Pancreas (tissue), 10 donors: ENCODE data around the gene KRTAP5-3. TPM values are rescaled to one million over a fixed set of nuclear protein-coding genes. Genes with fewer than 3 reads are reported as not detected.
"Not testable (repeated sequence)": the region's sequence is repeated elsewhere in the genome, so short reads cannot be mapped to it uniquely, and the experiment has no call there.

ENCODE experiments used
- ATAC-seq, 4 donors: fragments of 200-7000 bp; cut with Tn5 transposase; one replicate each; pipeline versions ENCODE4 v1.8.0 to v1.9.1; 2020; ENCODE audit warnings: mild to moderate bottlenecking in 4 of 4, moderate library complexity in 4 of 4
- DNase-seq, 6 donors: peaks; one replicate each; pipeline ENCODE4 v3.0.0-alpha.2; 2020
- FAIRE-seq: peaks from 2 replicates; lab custom pipeline; 2012; peaks lifted over from hg19 to GRCh38; lab: Jason Lieb, UNC
- H3K27ac ChIP-seq, 4 donors: fragments of 200-600 bp; sonication (generic); 1 replicate in 3 of 4; 2 replicates in 1 of 4; pipeline versions ENCODE4 v1.5.0 to v1.8.0; 2020
- H3K27me3 ChIP-seq, 4 donors: fragments of 200-600 bp; one replicate each; pipeline ENCODE4 v1.8.0; 2021
- H3K36me3 ChIP-seq, 3 donors: fragments of 200-600 bp; sonication (generic) in 1 of 3; one replicate each; pipeline versions ENCODE4 v1.5.0 to v1.8.0; 2020 to 2021
- H3K4me1 ChIP-seq, 3 donors: fragments of 200-600 bp; one replicate each; pipeline ENCODE4 v1.8.0; 2021
- H3K4me3 ChIP-seq, 4 donors: fragments of 200-600 bp; sonication (generic) in 2 of 4; one replicate each; pipeline versions ENCODE4 v1.5.0 to v1.8.0; 2020 to 2021
- H3K9me3 ChIP-seq, 4 donors: fragments of 200-600 bp; one replicate each; pipeline ENCODE4 v1.8.0; 2021
- WGBS, 2 donors: extraction: QIAGEN DNeasy Blood & Tissue Kit; methylation state at CpG; one replicate each; pipeline ENCODE4 v1.1.7; 2013; 5-methylcytosine and 5-hydroxymethylcytosine counted together
- intact Hi-C, 3 donors: fragments of 100-400 bp; cut with DNase I; formaldehyde crosslinking; loops; one replicate each; pipeline versions ENCODE4 v1.11.1 to v1.14.2; 2022
- polyA plus RNA-seq, 2 donors: library from polyadenylated mRNA; stranded (reverse); fragments of 200-250 nt; gene quantifications; one replicate each; pipeline ENCODE4 v1.2.3, GENCODE V29; 2013
- total RNA-seq, 6 donors: library from RNA; stranded (reverse); fragmentation: NEBNext Ultra II Directional in 4 of 6; extraction: Animal tissue kit (Norgen Biotek cat#: 25700) in 4 of 6; gene quantifications; one replicate each; pipeline versions ENCODE4 v1.2.1 to v1.2.4, GENCODE V29; 2021 to 2023
- TF ChIP-seq, protein P1 (sequence below), 4 donors: fragments of 200-600 bp; sonication (generic) in 3 of 4; IDR thresholded peaks; one replicate each; pipeline versions ENCODE4 v1.5.0 to v1.8.0; 2021; ENCODE audit warnings: antibody characterized with exemption in 4 of 4
- donor health status: healthy with polysubstance abuse.
- donor health status: DM: no; HTN: no; CAD: no; lungs with moderate emphysema.
- donor health status: DM: no; HTN: no; CAD: no.
- donor health status: control.
- donor health status: control.
- donor health status: Bipolar disorder and iron deficiency.
- donor health status: DM: yes; HTN: yes; CAD: no.
- donor health status: DM: no; HTN: no; CAD: no.
- donor health status: DM: no; HTN: no; CAD: no.
- donor health status: DM: yes; HTN: yes; CAD: no.

Gene KRTAP5-3
- total and polyA plus RNA-seq, 8 donors, result not detected

DNA sequence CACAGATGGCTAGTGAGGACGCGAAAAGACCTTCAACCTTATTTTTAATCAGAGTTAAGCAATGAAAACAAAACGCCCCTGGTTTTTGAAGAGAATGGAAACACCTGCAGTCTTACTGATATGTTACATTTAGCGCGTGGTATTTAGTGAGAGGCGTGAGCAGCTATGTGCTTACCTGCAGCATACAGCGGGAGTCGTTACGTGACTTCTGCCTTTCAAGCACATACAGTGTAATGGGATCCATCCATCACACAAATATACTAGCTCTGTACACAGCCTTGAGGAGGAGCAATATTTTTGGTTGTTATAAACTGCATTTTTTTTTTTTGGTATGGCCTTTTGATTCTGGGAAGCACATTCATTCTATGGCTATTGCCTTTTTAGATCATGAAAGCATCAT lies 15.6 kb downstream of the KRTAP5-3 start:
- TF ChIP-seq, protein P1, sequence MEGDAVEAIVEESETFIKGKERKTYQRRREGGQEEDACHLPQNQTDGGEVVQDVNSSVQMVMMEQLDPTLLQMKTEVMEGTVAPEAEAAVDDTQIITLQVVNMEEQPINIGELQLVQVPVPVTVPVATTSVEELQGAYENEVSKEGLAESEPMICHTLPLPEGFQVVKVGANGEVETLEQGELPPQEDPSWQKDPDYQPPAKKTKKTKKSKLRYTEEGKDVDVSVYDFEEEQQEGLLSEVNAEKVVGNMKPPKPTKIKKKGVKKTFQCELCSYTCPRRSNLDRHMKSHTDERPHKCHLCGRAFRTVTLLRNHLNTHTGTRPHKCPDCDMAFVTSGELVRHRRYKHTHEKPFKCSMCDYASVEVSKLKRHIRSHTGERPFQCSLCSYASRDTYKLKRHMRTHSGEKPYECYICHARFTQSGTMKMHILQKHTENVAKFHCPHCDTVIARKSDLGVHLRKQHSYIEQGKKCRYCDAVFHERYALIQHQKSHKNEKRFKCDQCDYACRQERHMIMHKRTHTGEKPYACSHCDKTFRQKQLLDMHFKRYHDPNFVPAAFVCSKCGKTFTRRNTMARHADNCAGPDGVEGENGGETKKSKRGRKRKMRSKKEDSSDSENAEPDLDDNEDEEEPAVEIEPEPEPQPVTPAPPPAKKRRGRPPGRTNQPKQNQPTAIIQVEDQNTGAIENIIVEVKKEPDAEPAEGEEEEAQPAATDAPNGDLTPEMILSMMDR (IDR thresholded peaks at IDR 0.05), result no peak
- Histone ChIP-seq H3K9me3 (no peaks in the 10 kb centered on the region), H3K4me1 (no peaks in the 10 kb centered on the region), H3K27me3 (no peaks in the 10 kb centered on the region), H3K4me3 (no peak overlapping the region), H3K27ac (no peak overlapping the region), H3K36me3 (no peaks in the 10 kb centered on the region)
- DNase-seq, result no peak
- FAIRE-seq, result no peak
- 54 to 63% methylated on average over 9 of the region's 9 CpGs for WGBS, 2 donors
- no peak for ATAC-seq
- intact Hi-C loops, result no loop called here

- FAIRE-seq, result no peak
- H3K27ac ChIP-seq, result no peak overlapping the region
- 94% methylated on average over 6 of the region's 6 CpGs for WGBS, 2 donors
- H3K27me3 ChIP-seq, result no peaks in the 10 kb centered on the region
- H3K4me1 ChIP-seq, result no peaks in the 10 kb centered on the region
- peak in 1 of 6 donors; percentile 30 for DNase-seq
- no peak for ATAC-seq
- H3K9me3 ChIP-seq, result no peaks in the 10 kb centered on the region
- no peak overlapping the region for H3K4me3 ChIP-seq
- TF ChIP-seq, protein P1 (IDR thresholded peaks at IDR 0.05), result no peak
- no peaks in the 10 kb centered on the region for H3K36me3 ChIP-seq
- intact Hi-C loops, result no loop called here
Observed at GRCh38 chr11:1589996-1590395, 18.3 kb downstream of the KRTAP5-3 start.

GRCh38 chr11:1589191-1589963 lies 18.9 kb downstream of the KRTAP5-3 start:
- H3K27ac ChIP-seq, H3K4me3 ChIP-seq, H3K4me1 ChIP-seq, H3K36me3 ChIP-seq, intact Hi-C loops, ATAC-seq, FAIRE-seq, H3K9me3 ChIP-seq, H3K27me3 ChIP-seq: not testable (repeated sequence)
- peak in 1 of 6 donors; percentile 8 for DNase-seq
- 67 to 71% methylated on average over 7 to 8 of the region's 10 CpGs for WGBS, 2 donors

GRCh38 chr11:1586699-1587098 lies 21.6 kb downstream of the KRTAP5-3 start:
- no peaks in the 10 kb centered on the region for H3K27me3 ChIP-seq
- no peaks in the 10 kb centered on the region for H3K9me3 ChIP-seq
- TF ChIP-seq, protein P1 (IDR thresholded peaks at IDR 0.05), result no peak
- FAIRE-seq (no peak), ATAC-seq (no peak), DNase-seq (peak in 1 of 6 donors; percentile 17)
- no peak overlapping the region for H3K27ac ChIP-seq
- H3K4me1 ChIP-seq, result no peaks in the 10 kb centered on the region
- intact Hi-C loops, result no loop called here
- H3K36me3 ChIP-seq, result no peaks in the 10 kb centered on the region
- H3K4me3 ChIP-seq, result no peak overlapping the region
- 88 to 89% methylated on average over 2 of the region's 2 CpGs for WGBS, 2 donors

DNA sequence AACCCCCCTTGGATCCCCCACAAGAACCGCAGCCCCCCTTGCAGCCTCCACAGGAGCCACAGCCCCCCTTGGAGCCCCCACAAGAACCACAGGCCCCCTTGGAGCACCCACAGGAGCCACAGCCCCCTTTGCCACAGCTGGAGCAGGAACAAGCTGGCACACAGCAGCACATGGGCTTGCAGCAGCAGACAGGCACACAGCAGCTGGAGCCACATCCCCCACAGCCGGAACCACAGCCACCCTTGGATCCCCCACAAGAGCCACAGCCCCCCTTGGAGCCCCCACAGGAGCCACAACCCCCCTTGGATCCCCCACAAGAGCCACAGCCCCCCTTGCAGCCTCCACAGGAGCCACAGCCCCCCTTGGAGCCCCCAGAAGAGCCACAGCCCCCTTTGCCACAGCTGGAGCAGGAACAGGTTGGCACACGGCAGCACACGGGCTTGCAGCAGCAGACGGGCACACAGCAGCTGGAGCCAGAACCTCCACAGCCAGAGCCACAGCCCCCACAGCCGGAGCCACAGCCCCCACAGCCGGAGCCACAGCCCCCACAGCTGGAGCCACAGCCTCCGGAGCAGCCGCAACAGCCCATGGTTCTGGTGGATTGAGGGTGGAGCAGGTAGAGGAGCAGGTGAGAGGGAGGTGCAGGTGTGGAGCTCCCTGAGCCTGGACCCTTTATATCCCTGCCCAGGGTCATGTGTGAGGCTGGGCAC lies 23.4 kb downstream of the KRTAP5-3 start, which contains the start of gene KRTAP5-1:
Gene KRTAP5-1, minus strand, starts transcription at position 623 of the 710 bp plus-strand sequence. Its CDS starts 34 bp downstream, at position 589.
- H3K27me3 ChIP-seq, H3K9me3 ChIP-seq, intact Hi-C loops, H3K4me3 ChIP-seq, H3K27ac ChIP-seq, H3K36me3 ChIP-seq, H3K4me1 ChIP-seq, FAIRE-seq, ATAC-seq: not testable (repeated sequence)
- peak in 1 of 6 donors; percentile 33 for DNase-seq
- 88 to 92% methylated on average over 9 of the region's 9 CpGs for WGBS, 2 donors

DNA sequence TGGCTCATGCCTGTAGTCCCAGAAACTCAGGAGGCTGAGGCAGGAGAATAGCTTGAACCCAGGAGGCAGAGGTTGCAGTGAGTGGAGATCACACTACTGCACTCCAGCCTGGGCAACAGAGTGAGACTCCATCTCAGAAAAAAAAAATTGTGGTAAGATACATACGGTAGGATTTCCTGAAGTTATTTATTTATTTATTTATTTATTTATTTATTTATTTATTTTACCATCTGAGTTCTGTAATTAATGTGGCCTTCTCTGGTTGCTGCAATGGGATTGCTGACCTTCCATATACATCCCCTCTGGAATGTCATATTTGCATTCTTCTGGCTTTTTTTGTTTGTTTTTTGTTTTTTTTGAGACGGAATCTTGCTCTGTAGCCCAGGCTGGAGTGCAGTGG lies 25.4 kb downstream of the KRTAP5-3 start:
- DNase-seq, FAIRE-seq, H3K4me3 ChIP-seq, H3K27ac ChIP-seq, H3K36me3 ChIP-seq, H3K4me1 ChIP-seq, intact Hi-C loops, H3K27me3 ChIP-seq, ATAC-seq, H3K9me3 ChIP-seq: not testable (repeated sequence)
- 82% methylated on average over 2 of the region's 2 CpGs for WGBS, 2 donors
